Measurements from ENCODE around the gene COL6A5.

GRCh38 chr3:130323503-130323902 is 22.0 kb upstream of the COL6A5 start:
- TF ChIP-seq CTCF (conservative IDR thresholded peaks at IDR 0.05 in 1 of 2, IDR thresholded peaks at IDR 0.05 in 1 of 2; ENCODE audit: extremely low read depth in 1 of 2, insufficient read depth in 1 of 2, low read depth in 1 of 2, low read length in 2 of 2): no peak
- TF ChIP-seq EZH2 (IDR thresholded peaks at IDR 0.05; ENCODE audit: borderline replicate concordance, low read length): no peak
